Esophagus (tissue), 2 donors: ENCODE results near the gene FLT3. TPM values are rescaled to one million over a fixed set of nuclear protein-coding genes. Genes with fewer than 3 reads are reported as not detected.

Source experiments
- H3K27ac ChIP-seq, 2 donors: one replicate each; pipeline ENCODE4 v1.5.1; 2013; ENCODE audit warnings: low read depth in 2 of 2, mild to moderate bottlenecking in 2 of 2, inconsistent platforms in 1 of 2, low read length in 1 of 2, moderate library complexity in 1 of 2
- H3K27me3 ChIP-seq, 2 donors: one replicate each; pipeline ENCODE4 v1.6.1; 2013; ENCODE audit warnings: low read length in 2 of 2, control low read depth in 1 of 2, mild to moderate bottlenecking in 1 of 2; ENCODE audit not compliant: insufficient read depth in 2 of 2, control insufficient read depth in 1 of 2
- H3K36me3 ChIP-seq, 2 donors: one replicate each; pipeline ENCODE4 v1.6.1; 2013; ENCODE audit warnings: low read length in 1 of 2; ENCODE audit not compliant: control insufficient read depth in 2 of 2, insufficient read depth in 2 of 2
- H3K4me1 ChIP-seq, 2 donors: one replicate each; pipeline ENCODE4 v1.6.1; 2013; ENCODE audit warnings: low read length in 1 of 2; ENCODE audit not compliant: control insufficient read depth in 2 of 2, insufficient read depth in 2 of 2
- H3K4me3 ChIP-seq, 2 donors: one replicate each; pipeline ENCODE4 v1.5.1; 2013; ENCODE audit warnings: low read length in 2 of 2, mild to moderate bottlenecking in 2 of 2, low read depth in 1 of 2, moderate library complexity in 1 of 2
- H3K9me3 ChIP-seq, 2 donors: one replicate each; pipeline ENCODE4 v1.6.1; 2013; ENCODE audit warnings: mild to moderate bottlenecking in 2 of 2, low read depth in 1 of 2, low read length in 1 of 2, moderate library complexity in 1 of 2; ENCODE audit not compliant: control insufficient read depth in 2 of 2, insufficient read depth in 1 of 2
- WGBS, 2 donors: extraction: QIAGEN DNeasy Blood & Tissue Kit; methylation state at CpG; one replicate each; pipeline ENCODE4 v1.1.7; 2013; 5-methylcytosine and 5-hydroxymethylcytosine counted together
- polyA plus RNA-seq, 2 donors: library from polyadenylated mRNA; stranded (reverse); fragments of 200-250 nt; gene quantifications; one replicate each; pipeline ENCODE4 v1.2.3, GENCODE V29; 2013
- donor health status: healthy with polysubstance abuse.
- donor health status: Bipolar disorder and iron deficiency.

FLT3 gene
- polyA plus RNA-seq, 2 donors, result 0.08 to 0.19 TPM

GRCh38 chr13:27960362-27961226 is 139.8 kb downstream of the FLT3 start:
- peak overlapping the region; percentile 6 to 20 for H3K4me3 ChIP-seq

GRCh38 chr13:27959976-27960361 is 140.4 kb downstream of the FLT3 start:
- Histone ChIP-seq H3K27me3 (peaks cover 10 to 11% of the 10 kb centered on the region in 2 donors), H3K27ac (no peak overlapping the region)
- 13% methylated on average over 14 of the region's 14 CpGs for WGBS, 2 donors

More at GRCh38 chr13:27960362-27961226, 139.8 kb downstream of the FLT3 start:
- H3K9me3 ChIP-seq, result peaks cover 0 to 3% of the 10 kb centered on the region in 2 donors
- H3K4me1 ChIP-seq, result peaks cover 6 to 7% of the 10 kb centered on the region in 2 donors
- H3K27ac ChIP-seq, result no peak overlapping the region
- WGBS, 2 donors, result 1% methylated on average over 73 of the region's 73 CpGs
- H3K36me3 ChIP-seq, result no peaks in the 10 kb centered on the region
- H3K27me3 ChIP-seq, result peaks cover 9 to 17% of the 10 kb centered on the region in 2 donors

GRCh38 chr13:27956576-27957300 is 143.6 kb downstream of the FLT3 start:
- no peak overlapping the region for H3K4me3 ChIP-seq
- peaks cover 10 to 14% of the 10 kb centered on the region in 2 donors for H3K4me1 ChIP-seq
- peaks cover 10 to 19% of the 10 kb centered on the region in 2 donors for H3K27me3 ChIP-seq
- no peak overlapping the region for H3K27ac ChIP-seq
- WGBS, 2 donors, result 14 to 23% methylated on average over 5 of the region's 5 CpGs
- H3K36me3 ChIP-seq, result no peaks in the 10 kb centered on the region
- H3K9me3 ChIP-seq, result peaks cover 0 to 3% of the 10 kb centered on the region in 2 donors

More at GRCh38 chr13:27959976-27960361, 140.4 kb downstream of the FLT3 start:
- Histone ChIP-seq H3K4me3 (no peak overlapping the region), H3K36me3 (no peaks in the 10 kb centered on the region), H3K9me3 (peaks cover 0 to 3% of the 10 kb centered on the region in 2 donors), H3K4me1 (peaks cover 6 to 7% of the 10 kb centered on the region in 2 donors)

GRCh38 chr13:27955014-27955591 is 145.3 kb downstream of the FLT3 start:
- no peaks in the 10 kb centered on the region for H3K36me3 ChIP-seq
- 47 to 55% methylated on average over 11 of the region's 11 CpGs for WGBS, 2 donors
- peaks cover 6 to 15% of the 10 kb centered on the region in 2 donors for H3K27me3 ChIP-seq
- peaks cover 4 to 7% of the 10 kb centered on the region in 2 donors for H3K4me1 ChIP-seq
- H3K27ac ChIP-seq, result no peak overlapping the region
- H3K9me3 ChIP-seq, result peaks cover 0 to 3% of the 10 kb centered on the region in 2 donors
- no peak overlapping the region for H3K4me3 ChIP-seq

- Histone ChIP-seq H3K36me3 (no peaks in the 10 kb centered on the region), H3K4me1 (peaks cover 3 to 7% of the 10 kb centered on the region in 2 donors), H3K9me3 (peaks cover 0 to 3% of the 10 kb centered on the region in 2 donors), H3K27me3 (peaks cover 6 to 15% of the 10 kb centered on the region in 2 donors), H3K4me3 (peak overlapping the region; percentile 16 to 45), H3K27ac (no peak overlapping the region)
- 6% methylated on average over 54 to 56 of the region's 56 CpGs for WGBS, 2 donors
Measured at GRCh38 chr13:27954406-27954851, 145.9 kb downstream of the FLT3 start.

GRCh38 chr13:27953676-27954405 is 146.5 kb downstream of the FLT3 start:
- WGBS, 2 donors, result 3% methylated on average over 58 to 71 of the region's 71 CpGs
- Histone ChIP-seq H3K36me3 (no peaks in the 10 kb centered on the region), H3K27me3 (peaks cover 6 to 12% of the 10 kb centered on the region in 2 donors), H3K9me3 (peaks cover 0 to 3% of the 10 kb centered on the region in 2 donors), H3K4me3 (peak overlapping the region; percentile 16 to 45), H3K4me1 (peaks cover 3 to 7% of the 10 kb centered on the region in 2 donors), H3K27ac (no peak overlapping the region)

Other genes starting within 250 kb of the FLT3 start
- not detected for gene PDX1, start 180.6 kb downstream of the FLT3 start, polyA plus RNA-seq
- under 1 TPM; 0.01 to 0.06 TPM for gene CDX2, start 131.3 kb downstream of the FLT3 start, polyA plus RNA-seq
- gene URAD, start 111.9 kb downstream of the FLT3 start, polyA plus RNA-seq, result not detected
- 10 to 100 TPM in 1 of 2 donors, 1 to 10 TPM in 1; 7.0 to 13.2 TPM for gene PAN3, start 38.0 kb upstream of the FLT3 start, polyA plus RNA-seq